Measurements from ENCODE around the gene STX3.

- TF ChIP-seq CTCF (IDR thresholded peaks at IDR 0.05; ENCODE audit: low read depth, low read length, missing input control) (no peak), REST (IDR thresholded peaks at IDR 0.05) (no peak), GABPA (IDR thresholded peaks at IDR 0.05 in 1 of 2, conservative IDR thresholded peaks at IDR 0.05 in 1 of 2) (no peak), TAF1 (conservative IDR thresholded peaks at IDR 0.05) (no peak), MAX (IDR thresholded peaks at IDR 0.05) (no peak), ATF3 (IDR thresholded peaks at IDR 0.05) (no peak), JUND (IDR thresholded peaks at IDR 0.05) (no peak), YY1 (IDR thresholded peaks at IDR 0.05) (no peak), SP1 (IDR thresholded peaks at IDR 0.05) (no peak), FOXA1 (IDR thresholded peaks at IDR 0.05) (no peak), RAD21 (IDR thresholded peaks at IDR 0.05) (no peak), NR2F2 (IDR thresholded peaks at IDR 0.05) (no peak)
Measured at GRCh38 chr11:59782080-59782479, 26.9 kb downstream of the STX3 start.
